Measurements from ENCODE around the gene GRAMD2B. TPM values are rescaled to one million over a fixed set of nuclear protein-coding genes. Genes with fewer than 3 reads are reported as not detected.

GRAMD2B gene
- total and polyA plus RNA-seq, 3 donors from 2014 or later, result 10.8 to 35.0 (median 23.5) TPM

GRCh38 chr5:126531543-126532120 is 108.4 kb downstream of the GRAMD2B start:
- DNase-seq, result peak; percentile 45
- H3K4me1 ChIP-seq, result peaks cover 18% of the 10 kb centered on the region

GRCh38 chr5:126534553-126534952 is 111.3 kb downstream of the GRAMD2B start:
- intact Hi-C loops (cut with DNase I; ENCODE audit: low total_unique reads), result no loop called here
- H3K36me3 ChIP-seq (ENCODE audit: low read depth, missing control alignments), result no peaks in the 10 kb centered on the region

More at GRCh38 chr5:126531543-126532120, 108.4 kb downstream of the GRAMD2B start:
- TF ChIP-seq POLR2A (IDR thresholded peaks at IDR 0.05) (no peak), CTCF (IDR thresholded peaks at IDR 0.05) (no peak)
- H3K27me3 ChIP-seq, result no peaks in the 10 kb centered on the region
- intact Hi-C loops (cut with DNase I; ENCODE audit: low total_unique reads), result no loop called here
- WGBS, 2 donors, result 34 to 39% methylated on average over 4 of the region's 4 CpGs
- H3K27ac ChIP-seq, result peak overlapping the region; percentile 88 to 89
- no peaks in the 10 kb centered on the region for H3K36me3 ChIP-seq (ENCODE audit: low read depth, missing control alignments)
- no peak overlapping the region for H3K4me3 ChIP-seq
- H3K9me3 ChIP-seq, result no peaks in the 10 kb centered on the region

GRCh38 chr5:126535856-126536545 is 112.8 kb downstream of the GRAMD2B start:
- no peak for DNase-seq
- Histone ChIP-seq H3K27me3 (no peaks in the 10 kb centered on the region), H3K9me3 (no peaks in the 10 kb centered on the region), H3K36me3 (ENCODE audit: low read depth, missing control alignments) (no peaks in the 10 kb centered on the region), H3K4me3 (no peak overlapping the region), H3K4me1 (peaks cover 19% of the 10 kb centered on the region), H3K27ac (peak overlapping the region in 1 of 2 donors; percentile 70)
- WGBS, 2 donors, result 90 to 95% methylated on average over 3 to 4 of the region's 4 CpGs
- TF ChIP-seq POLR2A (IDR thresholded peaks at IDR 0.05) (no peak), CTCF (IDR thresholded peaks at IDR 0.05) (no peak)
- intact Hi-C loops (cut with DNase I; ENCODE audit: low total_unique reads), result no loop called here

More at GRCh38 chr5:126534553-126534952, 111.3 kb downstream of the GRAMD2B start:
- no peak for DNase-seq
- peaks cover 25% of the 10 kb centered on the region for H3K4me1 ChIP-seq
- H3K27me3 ChIP-seq, result no peaks in the 10 kb centered on the region
- TF ChIP-seq POLR2A (IDR thresholded peaks at IDR 0.05) (no peak), CTCF (IDR thresholded peaks at IDR 0.05) (no peak)
- 90 to 100% methylated on average over 1 of the region's 1 CpG for WGBS, 2 donors
- no peak overlapping the region for H3K27ac ChIP-seq
- H3K4me3 ChIP-seq, result no peak overlapping the region
- H3K9me3 ChIP-seq, result no peaks in the 10 kb centered on the region

GRCh38 chr5:126536874-126537273 is 113.7 kb downstream of the GRAMD2B start:
- WGBS, 2 donors, result 18 to 27% methylated on average over 3 of the region's 3 CpGs
- intact Hi-C loops (cut with DNase I; ENCODE audit: low total_unique reads), result no loop called here
- no peaks in the 10 kb centered on the region for H3K9me3 ChIP-seq
- no peaks in the 10 kb centered on the region for H3K27me3 ChIP-seq
- H3K36me3 ChIP-seq (ENCODE audit: low read depth, missing control alignments), result no peaks in the 10 kb centered on the region
- TF ChIP-seq CTCF (IDR thresholded peaks at IDR 0.05) (peak in 2 of 3 experiments; percentile 22 to 47), POLR2A (IDR thresholded peaks at IDR 0.05) (no peak)
- H3K4me1 ChIP-seq, result peaks cover 13% of the 10 kb centered on the region
- DNase-seq, result no peak
- H3K27ac ChIP-seq, result peak overlapping the region in 1 of 2 donors; percentile 70
- no peak overlapping the region for H3K4me3 ChIP-seq
